MM.1S (cell line): ENCODE results near the gene TTC28.

Experiments used
- DNase-seq: peaks from one replicate; pipeline ENCODE4 v3.0.0-alpha.2; 2015
- H2AFZ ChIP-seq: fragments of 300-600 bp; sonication (generic); 2 replicates; pipeline ENCODE4 v1.6.0; 2016; ENCODE audit warnings: antibody characterized with exemption, low read length
- H3F3A ChIP-seq: fragments of 300-600 bp; sonication (generic); 2 replicates; pipeline ENCODE4 v1.6.1; 2016; ENCODE audit warnings: mild to moderate bottlenecking, antibody characterized with exemption, low read length, moderate library complexity, mixed read lengths; ENCODE audit not compliant: insufficient read depth
- H3K27ac ChIP-seq: fragments of 300-600 bp; sonication (generic); 2 replicates; pipeline ENCODE4 v1.5.1; 2016; ENCODE audit warnings: mild to moderate bottlenecking, low read length
- H3K27me3 ChIP-seq: fragments of 300-600 bp; sonication (generic); replicated peaks from 2 replicates; pipeline ENCODE4 v1.6.0; 2016; ENCODE audit warnings: low read length; ENCODE audit not compliant: insufficient read depth
- H3K36me3 ChIP-seq: fragments of 300-600 bp; sonication (generic); replicated peaks from 2 replicates; pipeline ENCODE4 v1.6.1; 2016; ENCODE audit warnings: mild to moderate bottlenecking, low read length, mixed read lengths; ENCODE audit not compliant: insufficient read depth
- H3K4me1 ChIP-seq: fragments of 300-600 bp; sonication (generic); 2 replicates; pipeline ENCODE4 v1.6.1; 2016; ENCODE audit warnings: low read length, mixed read lengths
- H3K4me2 ChIP-seq: fragments of 300-600 bp; sonication (generic); 2 replicates; pipeline ENCODE4 v1.6.0; 2016; ENCODE audit warnings: low read depth, low read length
- H3K4me3 ChIP-seq: fragments of 300-600 bp; sonication (generic); 2 replicates; pipeline ENCODE4 v1.5.1; 2016; ENCODE audit warnings: low read length, mixed read lengths
- H3K79me2 ChIP-seq: fragments of 300-600 bp; sonication (generic); 2 replicates; pipeline ENCODE4 v1.6.1; 2016; ENCODE audit warnings: mixed run types, low read length, mixed read lengths
- H3K9ac ChIP-seq: fragments of 300-600 bp; sonication (generic); 2 replicates; pipeline ENCODE4 v1.6.1; 2016; ENCODE audit warnings: low read length, mixed read lengths
- H3K9me2 ChIP-seq: fragments of 300-600 bp; sonication (generic); replicated peaks from 2 replicates; pipeline ENCODE4 v1.6.1; 2016; ENCODE audit warnings: mild to moderate bottlenecking, low read length, mixed read lengths; ENCODE audit not compliant: insufficient read depth
- H3K9me3 ChIP-seq: fragments of 300-600 bp; sonication (generic); replicated peaks from 2 replicates; pipeline ENCODE4 v1.6.1; 2016; ENCODE audit warnings: mild to moderate bottlenecking, low read length, mixed read lengths; ENCODE audit not compliant: insufficient read depth
- H4K20me1 ChIP-seq: fragments of 300-600 bp; sonication (generic); 2 replicates; pipeline ENCODE4 v1.6.1; 2016; ENCODE audit warnings: mild to moderate bottlenecking, low read length, moderate library complexity, mixed read lengths; ENCODE audit not compliant: insufficient read depth
- CTCF ChIP-seq: fragments of 300-600 bp; sonication (generic); IDR thresholded peaks from 2 replicates; pipeline ENCODE4 v1.5.1; 2016; ENCODE audit warnings: antibody characterized with exemption, low read length, mixed read lengths
- EZH2 ChIP-seq: fragments of 300-600 bp; sonication (generic); optimal IDR thresholded peaks from 2 replicates; pipeline ENCODE3; 2017; ENCODE audit warnings: low read depth, mild to moderate bottlenecking, antibody characterized with exemption, low read length, mixed read lengths
- EZH2phosphoT487 ChIP-seq: fragments of 300-600 bp; sonication (generic); IDR thresholded peaks from 2 replicates; pipeline ENCODE4 v1.6.1; 2018; ENCODE audit warnings: antibody characterized with exemption, low read length

TTC28 gene

GRCh38 chr22:28628766-28629165, 50.9 kb downstream of the TTC28 start:
- no peak overlapping the region for H3K9ac ChIP-seq
- no peak overlapping the region for H3K4me2 ChIP-seq
- H2AFZ ChIP-seq: no peak overlapping the region
- no peaks in the 10 kb centered on the region for H3K9me2 ChIP-seq
- H3K27me3 ChIP-seq: no peaks in the 10 kb centered on the region
- H4K20me1 ChIP-seq: no peaks in the 10 kb centered on the region
- no peaks in the 10 kb centered on the region for H3K9me3 ChIP-seq
- no peaks in the 10 kb centered on the region for H3K36me3 ChIP-seq
- no peak for TF ChIP-seq CTCF
- TF ChIP-seq EZH2phosphoT487: no peak
- TF ChIP-seq EZH2: no peak
- DNase-seq: no peak
- no peaks in the 10 kb centered on the region for H3K79me2 ChIP-seq
- H3F3A ChIP-seq: no peaks in the 10 kb centered on the region
- no peak overlapping the region for H3K27ac ChIP-seq
- H3K4me3 ChIP-seq: no peak overlapping the region
- H3K4me1 ChIP-seq: no peaks in the 10 kb centered on the region

- Histone ChIP-seq H3K79me2 (no peaks in the 10 kb centered on the region), H3K9me3 (no peaks in the 10 kb centered on the region), H3F3A (no peaks in the 10 kb centered on the region), H3K4me1 (no peaks in the 10 kb centered on the region), H3K9ac (no peak overlapping the region), H3K4me3 (no peak overlapping the region), H3K9me2 (no peaks in the 10 kb centered on the region), H3K27me3 (no peaks in the 10 kb centered on the region), H4K20me1 (no peaks in the 10 kb centered on the region), H2AFZ (no peak overlapping the region), H3K36me3 (no peaks in the 10 kb centered on the region), H3K4me2 (no peak overlapping the region), H3K27ac (no peak overlapping the region)
- TF ChIP-seq EZH2phosphoT487: no peak
- TF ChIP-seq CTCF: no peak
- no peak for TF ChIP-seq EZH2
- no peak for DNase-seq
Observed at GRCh38 chr22:28627791-28628190, 51.8 kb downstream of the TTC28 start.

- Histone ChIP-seq H3K9ac (no peak overlapping the region), H3K4me3 (no peak overlapping the region), H4K20me1 (no peaks in the 10 kb centered on the region), H3F3A (no peaks in the 10 kb centered on the region), H2AFZ (no peak overlapping the region), H3K4me2 (no peak overlapping the region), H3K79me2 (no peaks in the 10 kb centered on the region), H3K9me3 (no peaks in the 10 kb centered on the region), H3K27ac (no peak overlapping the region), H3K27me3 (no peaks in the 10 kb centered on the region), H3K4me1 (no peaks in the 10 kb centered on the region), H3K36me3 (no peaks in the 10 kb centered on the region), H3K9me2 (no peaks in the 10 kb centered on the region)
- DNase-seq: no peak
- TF ChIP-seq EZH2: no peak
- TF ChIP-seq CTCF: no peak
- no peak for TF ChIP-seq EZH2phosphoT487
Observed at GRCh38 chr22:28620244-28620922, 59.3 kb downstream of the TTC28 start.
